Fibroblast of villous mesenchyme (primary cell): ENCODE measurements around the gene INPP5A. TPM values are rescaled to one million over a fixed set of nuclear protein-coding genes. Genes with fewer than 3 reads are reported as not detected.

Experiments used
- DNase-seq: peaks from one replicate; pipeline ENCODE4 v3.0.0-alpha.2; 2010; ENCODE audit warnings: low read depth
- H3K4me3 ChIP-seq: 2 replicates; pipeline ENCODE4 v1.5.1; 2011; ENCODE audit warnings: low read depth, mild to moderate bottlenecking, low read length
- CTCF ChIP-seq: IDR thresholded peaks from 2 replicates; pipeline ENCODE4 v1.5.1; 2012; ENCODE audit warnings: low read depth, mild to moderate bottlenecking, low read length; ENCODE audit not compliant: insufficient read depth
- total RNA-seq: library from RNA; depleted of rRNA; stranded (reverse); fragments of >200 nt; gene quantifications from 2 replicates; pipeline ENCODE4 v1.2.3, GENCODE V29; 2012

The INPP5A gene
- total RNA-seq, 1 donor: 33.2 TPM

GRCh38 chr10:132690821-132691610 is 153.4 kb downstream of the INPP5A start:
- H3K4me3 ChIP-seq: no peak overlapping the region
- no peak for DNase-seq
- no peak for TF ChIP-seq CTCF

- no peak overlapping the region for H3K4me3 ChIP-seq
- no peak for TF ChIP-seq CTCF
- DNase-seq: no peak
Measured at GRCh38 chr10:132691711-132692153, 154.1 kb downstream of the INPP5A start.

DNA sequence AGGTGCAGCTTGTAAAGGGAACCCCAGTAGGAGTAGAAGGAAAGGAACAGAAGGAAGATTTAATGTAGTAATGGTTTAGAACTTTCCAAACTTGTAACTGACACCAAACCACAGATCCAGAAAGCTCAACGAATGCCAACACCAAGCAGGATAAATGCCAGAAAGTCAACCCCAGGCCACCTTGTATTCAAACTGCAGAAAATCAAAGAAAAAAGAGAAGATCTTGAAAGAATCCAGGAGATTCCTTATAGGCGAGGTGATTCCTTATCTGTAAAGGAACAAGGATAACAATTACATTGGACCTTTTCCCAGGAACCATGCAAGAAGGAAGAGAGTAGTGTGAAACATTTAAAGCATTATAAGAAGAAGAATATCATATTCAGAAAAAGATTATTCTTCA is 154.7 kb downstream of the INPP5A start:
- DNase-seq: no peak
- H3K4me3 ChIP-seq: no peak overlapping the region
- no peak for TF ChIP-seq CTCF

DNA sequence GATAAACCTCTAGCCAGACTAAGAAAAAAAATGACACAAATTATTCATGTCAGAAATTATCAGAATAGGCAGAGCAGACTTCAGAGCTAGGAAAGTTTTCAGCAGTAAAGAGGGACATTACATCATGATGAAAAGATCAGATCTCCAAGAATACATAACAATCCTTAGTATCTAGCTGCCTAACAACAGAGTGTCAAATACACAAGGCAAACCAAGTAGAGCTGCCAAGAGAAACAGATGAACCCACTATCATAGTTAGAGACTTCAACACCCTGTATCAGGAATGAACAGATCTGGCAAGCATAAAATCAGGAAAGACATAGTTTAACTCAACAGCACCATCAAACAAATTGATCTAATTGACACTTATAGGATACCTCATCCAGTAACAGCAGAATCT is 156.1 kb downstream of the INPP5A start:
- no peak for TF ChIP-seq CTCF
- DNase-seq: peak; percentile 32
- no peak overlapping the region for H3K4me3 ChIP-seq

DNA sequence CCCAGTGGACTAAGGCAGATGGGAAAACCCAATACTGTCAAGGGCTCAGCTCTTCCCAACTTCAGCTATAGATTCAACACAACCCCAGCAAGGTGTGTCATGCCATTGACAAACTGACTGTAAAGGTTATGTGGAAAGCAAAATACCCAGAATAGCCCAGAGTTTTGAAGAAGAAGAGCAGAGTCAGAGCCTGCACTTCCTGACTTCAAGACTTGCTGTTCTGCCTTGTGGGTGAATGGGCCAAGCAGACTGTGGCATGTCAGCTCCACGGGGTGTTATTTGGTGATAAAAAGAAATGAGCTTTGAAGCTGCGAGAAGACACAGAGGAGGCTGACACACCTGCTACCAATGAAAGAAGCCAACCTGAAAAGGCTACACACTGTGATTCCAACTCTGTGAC is 158.6 kb downstream of the INPP5A start:
- DNase-seq: no peak
- H3K4me3 ChIP-seq: no peak overlapping the region
- no peak for TF ChIP-seq CTCF

GRCh38 chr10:132696728-132697577 is 159.4 kb downstream of the INPP5A start:
- H3K4me3 ChIP-seq: no peak overlapping the region
- no peak for DNase-seq
- TF ChIP-seq CTCF: no peak
